Measurements from ENCODE around the gene PREX1. TPM values are rescaled to one million over a fixed set of nuclear protein-coding genes. Genes with fewer than 3 reads are reported as not detected.
"Not testable (repeated sequence)": the region's sequence is repeated elsewhere in the genome, so short reads cannot be mapped to it uniquely, and the experiment has no call there.

Gene PREX1
- total RNA-seq, 4 donors from 2014 or later = 9.9 to 150 (median 18.4) TPM

GRCh38 chr20:48777821-48778220, 50.0 kb downstream of the PREX1 start:
- TF ChIP-seq CTCF (IDR thresholded peaks at IDR 0.05) (no peak), POLR2A (IDR thresholded peaks at IDR 0.05) (no peak)
- H3K4me3 ChIP-seq = no peak overlapping the region
- no peak overlapping the region for H3K27ac ChIP-seq
- no peaks in the 10 kb centered on the region for H3K36me3 ChIP-seq
- H3K27me3 ChIP-seq = no peaks in the 10 kb centered on the region
- H3K9me3 ChIP-seq = peaks cover 0 to 5% (median 0%) of the 10 kb centered on the region in 4 donors
- H3K4me1 ChIP-seq = peaks cover 0 to 37% (median 15%) of the 10 kb centered on the region in 4 donors
- DNase-seq = no peak

GRCh38 chr20:48777005-48777404, 50.8 kb downstream of the PREX1 start:
- no peak for DNase-seq
- Histone ChIP-seq H3K36me3 (no peaks in the 10 kb centered on the region), H3K27me3 (no peaks in the 10 kb centered on the region), H3K4me3 (no peak overlapping the region), H3K4me1 (peaks cover 0 to 36% (median 12%) of the 10 kb centered on the region in 4 donors), H3K9me3 (peaks cover 0 to 5% (median 0%) of the 10 kb centered on the region in 4 donors), H3K27ac (peak overlapping the region in 1 of 4 donors; percentile 4)
- TF ChIP-seq POLR2A (IDR thresholded peaks at IDR 0.05) (no peak), CTCF (IDR thresholded peaks at IDR 0.05) (no peak)

GRCh38 chr20:48776306-48776705, 51.5 kb downstream of the PREX1 start:
- DNase-seq = no peak
- Histone ChIP-seq H3K9me3 (peaks cover 0 to 5% (median 0%) of the 10 kb centered on the region in 4 donors), H3K27me3 (no peaks in the 10 kb centered on the region), H3K4me3 (no peak overlapping the region), H3K27ac (no peak overlapping the region), H3K4me1 (peaks cover 0 to 37% (median 11%) of the 10 kb centered on the region in 4 donors), H3K36me3 (no peaks in the 10 kb centered on the region)
- TF ChIP-seq CTCF (IDR thresholded peaks at IDR 0.05) = no peak
- no peak for TF ChIP-seq POLR2A (IDR thresholded peaks at IDR 0.05)

GRCh38 chr20:48775545-48775944, 52.3 kb downstream of the PREX1 start:
- H3K4me1 ChIP-seq = peaks cover 0 to 37% (median 10%) of the 10 kb centered on the region in 4 donors
- DNase-seq, H3K36me3 ChIP-seq, H3K4me3 ChIP-seq, H3K9me3 ChIP-seq, H3K27me3 ChIP-seq, H3K27ac ChIP-seq: not testable (repeated sequence)

- H3K27ac ChIP-seq = peak overlapping the region in 3 of 4 donors; percentile 13 to 74 (median 35)
- peaks cover 0 to 2% (median 0%) of the 10 kb centered on the region in 4 donors for H3K9me3 ChIP-seq
- TF ChIP-seq POLR2A (IDR thresholded peaks at IDR 0.05) (no peak), CTCF (IDR thresholded peaks at IDR 0.05) (no peak)
- no peak overlapping the region for H3K4me3 ChIP-seq
- no peaks in the 10 kb centered on the region for H3K36me3 ChIP-seq
- H3K4me1 ChIP-seq = peaks cover 0 to 37% (median 12%) of the 10 kb centered on the region in 4 donors
- H3K27me3 ChIP-seq = no peaks in the 10 kb centered on the region
- DNase-seq = no peak
Observed at GRCh38 chr20:48774696-48775095, 53.1 kb downstream of the PREX1 start.

GRCh38 chr20:48773837-48774418, 53.9 kb downstream of the PREX1 start:
- DNase-seq = peak in 1 of 3 donors; percentile 16
- Histone ChIP-seq H3K27ac (peak overlapping the region in 3 of 4 donors; percentile 13 to 74 (median 35)), H3K9me3 (no peaks in the 10 kb centered on the region), H3K4me1 (peaks cover 0 to 37% (median 12%) of the 10 kb centered on the region in 4 donors), H3K36me3 (no peaks in the 10 kb centered on the region), H3K4me3 (no peak overlapping the region), H3K27me3 (no peaks in the 10 kb centered on the region)
- TF ChIP-seq CTCF (IDR thresholded peaks at IDR 0.05) (no peak), POLR2A (IDR thresholded peaks at IDR 0.05) (no peak)
